ENCODE data around the gene RAI14. TPM values are rescaled to one million over a fixed set of nuclear protein-coding genes. Genes with fewer than 3 reads are reported as not detected.

The RAI14 gene
- total and polyA plus RNA-seq, 3 experiments from 2014 or later: 0.58 to 3.9 (median 3.9) TPM

DNA sequence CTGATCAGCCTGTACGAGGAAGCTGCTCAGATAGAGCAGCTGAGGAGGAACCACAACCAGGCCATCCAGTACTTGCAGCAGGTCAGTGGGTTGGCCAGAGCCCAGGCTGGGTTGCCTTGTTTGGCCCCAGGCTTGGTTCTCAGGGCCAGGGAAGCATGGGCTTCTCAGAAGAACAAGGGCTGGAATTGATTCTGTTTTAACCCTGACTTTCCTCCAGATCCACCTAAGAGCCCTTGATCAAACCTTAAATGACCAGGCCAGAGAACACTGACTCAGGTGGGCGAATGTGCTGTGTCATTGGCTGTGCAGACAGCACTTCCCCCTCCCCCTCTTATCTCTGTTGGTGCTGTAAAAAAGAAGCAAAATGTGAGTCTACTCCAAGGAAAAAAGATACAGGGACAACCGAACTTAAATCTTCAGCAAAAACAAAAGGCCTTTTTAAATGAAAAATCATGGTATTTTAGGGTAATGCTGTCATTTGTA, 210.9 kb downstream of the RAI14 start:
- no peaks in the 10 kb centered on the region for H3K27me3 ChIP-seq (ENCODE audit: insufficient read depth, low read length, poor library complexity, severe bottlenecking)
- no peak for DNase-seq
- Mint-ChIP-seq H3K36me3 (no peaks in the 10 kb centered on the region), H3K9me3 (no peaks in the 10 kb centered on the region), H3K27me3 (peaks cover 3 to 13% of the 10 kb centered on the region in 2 donors), H3K27ac (no peak overlapping the region), H3K4me3 (no peak overlapping the region), H3K4me1 (no peaks in the 10 kb centered on the region)
- no peak overlapping the region for H3K4me3 ChIP-seq (ENCODE audit: low read length)
- H3K4me1 ChIP-seq (ENCODE audit: insufficient read depth, low read length): no peaks in the 10 kb centered on the region
- ChIA-PET CTCF (no interaction called here), POLR2A (no interaction called here)
- H3K9me3 ChIP-seq (ENCODE audit: low read length): no peaks in the 10 kb centered on the region
- H3K27ac ChIP-seq (ENCODE audit: low read depth, low read length): peak overlapping the region; percentile 56
- H3K36me3 ChIP-seq (ENCODE audit: insufficient read depth, low read length): no peaks in the 10 kb centered on the region

DNA sequence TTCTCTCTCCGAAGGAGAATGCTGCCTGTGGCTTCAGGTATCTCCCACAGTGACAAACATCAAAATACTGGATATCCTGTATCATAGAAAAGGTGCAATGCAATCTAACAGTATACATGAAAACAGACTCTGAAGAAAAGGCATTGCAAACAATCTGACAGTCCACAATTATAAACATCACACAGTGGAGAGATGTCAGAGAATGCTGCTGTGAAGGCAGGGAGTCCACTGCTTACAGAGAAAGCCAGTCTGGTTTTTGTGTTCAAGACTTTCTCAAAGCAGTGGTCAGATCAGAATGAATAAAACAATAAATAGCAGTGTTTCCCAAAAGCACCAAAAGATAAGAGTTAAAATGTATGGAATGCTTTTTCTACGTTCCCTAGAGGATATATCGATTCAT, 211.5 kb downstream of the RAI14 start:
- H3K9me3 ChIP-seq (ENCODE audit: low read length): no peaks in the 10 kb centered on the region
- peak overlapping the region; percentile 56 for H3K27ac ChIP-seq (ENCODE audit: low read depth, low read length)
- Mint-ChIP-seq H3K9me3 (no peaks in the 10 kb centered on the region), H3K4me3 (no peak overlapping the region), H3K27me3 (peaks cover 3 to 13% of the 10 kb centered on the region in 2 donors), H3K27ac (no peak overlapping the region), H3K4me1 (no peaks in the 10 kb centered on the region), H3K36me3 (no peaks in the 10 kb centered on the region)
- ChIA-PET CTCF (no interaction called here), POLR2A (no interaction called here)
- no peak overlapping the region for H3K4me3 ChIP-seq (ENCODE audit: low read length)
- no peaks in the 10 kb centered on the region for H3K4me1 ChIP-seq (ENCODE audit: insufficient read depth, low read length)
- no peak for DNase-seq
- no peaks in the 10 kb centered on the region for H3K27me3 ChIP-seq (ENCODE audit: insufficient read depth, low read length, poor library complexity, severe bottlenecking)
- H3K36me3 ChIP-seq (ENCODE audit: insufficient read depth, low read length): no peaks in the 10 kb centered on the region

GRCh38 chr5:34868791-34869190, 212.7 kb downstream of the RAI14 start:
- POLR2A ChIA-PET: no interaction called here
- CTCF ChIA-PET: no interaction called here
- H3K27me3 ChIP-seq (ENCODE audit: insufficient read depth, low read length, poor library complexity, severe bottlenecking): no peaks in the 10 kb centered on the region
- H3K36me3 ChIP-seq (ENCODE audit: insufficient read depth, low read length): no peaks in the 10 kb centered on the region
- DNase-seq: no peak
- no peak overlapping the region for H3K4me3 ChIP-seq (ENCODE audit: low read length)
- no peaks in the 10 kb centered on the region for H3K4me1 ChIP-seq (ENCODE audit: insufficient read depth, low read length)
- no peak overlapping the region for H3K4me3 Mint-ChIP-seq
- no peaks in the 10 kb centered on the region for H3K9me3 ChIP-seq (ENCODE audit: low read length)
- peaks cover 3 to 13% of the 10 kb centered on the region in 2 donors for H3K27me3 Mint-ChIP-seq
- H3K9me3 Mint-ChIP-seq: no peaks in the 10 kb centered on the region
- H3K4me1 Mint-ChIP-seq: no peaks in the 10 kb centered on the region
- no peak overlapping the region for H3K27ac Mint-ChIP-seq
- no peaks in the 10 kb centered on the region for H3K36me3 Mint-ChIP-seq
- no peak overlapping the region for H3K27ac ChIP-seq (ENCODE audit: low read depth, low read length)

DNA sequence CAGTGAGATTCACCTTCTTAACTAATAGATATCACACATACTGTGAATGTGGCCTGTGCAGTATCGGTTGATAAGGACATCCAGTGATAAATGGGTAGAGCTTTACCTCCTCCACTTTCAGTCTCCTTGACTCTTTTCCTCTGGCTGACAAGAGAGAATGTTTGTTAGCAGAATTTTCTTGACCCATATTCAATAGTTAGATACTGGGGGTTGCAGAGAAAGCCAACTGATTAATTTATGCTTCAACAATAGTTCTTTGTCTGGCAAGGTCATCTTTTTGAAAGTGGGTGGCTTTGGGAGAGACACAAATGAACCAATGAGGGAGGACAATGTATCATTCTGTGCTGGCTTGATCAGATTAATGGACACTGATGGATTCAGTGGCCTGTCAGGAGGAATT, 213.1 kb downstream of the RAI14 start:
- ChIA-PET CTCF (no interaction called here), POLR2A (no interaction called here)
- Histone ChIP-seq H3K36me3 (ENCODE audit: insufficient read depth, low read length) (no peaks in the 10 kb centered on the region), H3K4me3 (ENCODE audit: low read length) (no peak overlapping the region), H3K27ac (ENCODE audit: low read depth, low read length) (no peak overlapping the region), H3K4me1 (ENCODE audit: insufficient read depth, low read length) (no peaks in the 10 kb centered on the region), H3K27me3 (ENCODE audit: insufficient read depth, low read length, poor library complexity, severe bottlenecking) (no peaks in the 10 kb centered on the region), H3K9me3 (ENCODE audit: low read length) (no peaks in the 10 kb centered on the region)
- Mint-ChIP-seq H3K36me3 (no peaks in the 10 kb centered on the region), H3K27ac (no peak overlapping the region), H3K4me3 (no peak overlapping the region), H3K9me3 (no peaks in the 10 kb centered on the region), H3K27me3 (peaks cover 3 to 16% of the 10 kb centered on the region in 2 donors), H3K4me1 (no peaks in the 10 kb centered on the region)
- DNase-seq: no peak

DNA sequence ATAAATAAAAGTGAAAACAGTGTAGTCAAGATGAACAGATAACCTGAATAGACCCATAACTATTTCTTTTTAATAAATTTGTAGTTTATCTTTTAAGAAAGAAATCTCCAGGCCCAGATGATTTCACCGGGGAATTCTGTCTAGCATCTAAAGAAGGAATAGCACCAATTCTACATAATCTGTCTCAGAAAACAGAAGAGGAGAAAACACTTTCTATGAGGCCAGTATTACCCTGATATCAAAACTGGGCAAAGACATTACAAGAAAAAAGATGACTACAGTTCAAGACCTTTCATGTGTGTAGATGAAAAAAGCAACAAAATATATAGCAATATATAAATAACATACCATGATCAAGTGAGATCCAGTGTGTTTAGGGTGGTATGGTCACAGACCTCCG, 214.3 kb downstream of the RAI14 start:
- Mint-ChIP-seq H3K27me3 (peaks cover 3 to 16% of the 10 kb centered on the region in 2 donors), H3K4me3 (no peak overlapping the region), H3K27ac (no peak overlapping the region), H3K4me1 (no peaks in the 10 kb centered on the region), H3K9me3 (peaks cover 0 to 2% (median under 1%) of the 10 kb centered on the region in 5 donors), H3K36me3 (no peaks in the 10 kb centered on the region)
- Histone ChIP-seq H3K4me1 (ENCODE audit: insufficient read depth, low read length) (no peaks in the 10 kb centered on the region), H3K4me3 (ENCODE audit: low read length) (no peak overlapping the region), H3K27ac (ENCODE audit: low read depth, low read length) (no peak overlapping the region), H3K9me3 (ENCODE audit: low read length) (no peaks in the 10 kb centered on the region), H3K36me3 (ENCODE audit: insufficient read depth, low read length) (no peaks in the 10 kb centered on the region), H3K27me3 (ENCODE audit: insufficient read depth, low read length, poor library complexity, severe bottlenecking) (no peaks in the 10 kb centered on the region)
- ChIA-PET POLR2A (no interaction called here), CTCF (no interaction called here)
- no peak for DNase-seq

DNA sequence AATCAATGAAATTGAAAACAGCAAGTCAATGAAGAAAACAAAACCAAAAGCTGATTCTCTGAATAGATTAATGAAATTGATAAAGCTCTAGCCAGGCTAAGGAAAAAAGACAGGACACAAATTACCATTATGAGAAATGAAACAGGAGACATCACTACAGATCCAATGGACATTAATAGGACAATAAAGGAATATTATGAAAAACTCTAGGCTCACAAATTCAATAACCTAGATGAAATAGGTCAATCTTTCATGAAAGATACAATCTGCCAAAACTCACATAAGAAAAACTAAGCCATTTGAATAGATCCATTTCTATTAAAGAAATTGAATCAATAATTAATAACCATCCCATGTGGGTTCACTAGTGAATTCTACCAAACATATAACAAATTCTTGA, 220.1 kb downstream of the RAI14 start:
- peaks cover 0 to 17% (median 13%) of the 10 kb centered on the region in 5 donors for H3K9me3 Mint-ChIP-seq
- DNase-seq: no peak
- Histone ChIP-seq H3K27me3 (ENCODE audit: insufficient read depth, low read length, poor library complexity, severe bottlenecking) (no peaks in the 10 kb centered on the region), H3K4me3 (ENCODE audit: low read length) (no peak overlapping the region), H3K27ac (ENCODE audit: low read depth, low read length) (no peak overlapping the region), H3K4me1 (ENCODE audit: insufficient read depth, low read length) (no peaks in the 10 kb centered on the region), H3K36me3 (ENCODE audit: insufficient read depth, low read length) (no peaks in the 10 kb centered on the region), H3K9me3 (ENCODE audit: low read length) (no peaks in the 10 kb centered on the region)
- no peak overlapping the region for H3K4me3 Mint-ChIP-seq
- ChIA-PET POLR2A (no interaction called here), CTCF (no interaction called here)
- H3K4me1 Mint-ChIP-seq: no peaks in the 10 kb centered on the region
- no peak overlapping the region for H3K27ac Mint-ChIP-seq
- peaks cover 5 to 20% of the 10 kb centered on the region in 2 donors for H3K27me3 Mint-ChIP-seq
- H3K36me3 Mint-ChIP-seq: peaks cover 0 to 3% (median 2%) of the 10 kb centered on the region in 3 donors

DNA sequence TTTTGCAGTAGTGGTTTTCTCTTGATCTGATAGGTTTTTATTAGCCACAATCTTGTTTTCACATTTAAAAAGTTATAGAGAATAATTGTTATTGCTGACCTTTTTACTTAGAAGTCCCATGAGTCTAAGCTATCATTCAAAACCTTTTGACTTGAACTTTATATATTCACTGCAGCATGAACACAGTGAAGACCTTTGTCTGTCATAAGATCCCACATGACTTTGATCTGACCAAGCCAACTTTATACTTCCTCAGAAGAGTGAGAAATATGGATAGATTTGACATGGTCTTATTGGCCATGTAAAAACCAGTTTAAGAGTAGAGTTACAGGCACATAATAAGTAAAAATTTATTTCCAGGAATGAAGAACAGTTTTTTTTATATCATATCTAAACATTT, 225.1 kb downstream of the RAI14 start:
- Histone ChIP-seq H3K27me3 (ENCODE audit: insufficient read depth, low read length, poor library complexity, severe bottlenecking) (no peaks in the 10 kb centered on the region), H3K36me3 (ENCODE audit: insufficient read depth, low read length) (no peaks in the 10 kb centered on the region), H3K4me1 (ENCODE audit: insufficient read depth, low read length) (no peaks in the 10 kb centered on the region), H3K27ac (ENCODE audit: low read depth, low read length) (no peak overlapping the region), H3K4me3 (ENCODE audit: low read length) (no peak overlapping the region), H3K9me3 (ENCODE audit: low read length) (no peaks in the 10 kb centered on the region)
- no peak overlapping the region for H3K4me3 Mint-ChIP-seq
- no peak overlapping the region for H3K27ac Mint-ChIP-seq
- no peak for DNase-seq
- ChIA-PET CTCF (interaction anchor here (1.0 kb wide), 1 partner anchor 43 kb away, joined by 3 read pairs; no protein-coding TSS in a partner anchor), POLR2A (no interaction called here)
- peaks cover 0 to 8% (median 4%) of the 10 kb centered on the region in 5 donors for H3K9me3 Mint-ChIP-seq
- H3K27me3 Mint-ChIP-seq: peaks cover 7 to 40% of the 10 kb centered on the region in 2 donors
- no peaks in the 10 kb centered on the region for H3K4me1 Mint-ChIP-seq
- peaks cover 0 to 2% (median under 1%) of the 10 kb centered on the region in 3 donors for H3K36me3 Mint-ChIP-seq
